Midbrain (tissue), 1 donor: ENCODE measurements around the gene NFIA.

Source experiments
- DNase-seq: peaks from one replicate; lab custom pipeline; 2025; lab: John Stamatoyannopoulos, UW

Gene NFIA

DNA sequence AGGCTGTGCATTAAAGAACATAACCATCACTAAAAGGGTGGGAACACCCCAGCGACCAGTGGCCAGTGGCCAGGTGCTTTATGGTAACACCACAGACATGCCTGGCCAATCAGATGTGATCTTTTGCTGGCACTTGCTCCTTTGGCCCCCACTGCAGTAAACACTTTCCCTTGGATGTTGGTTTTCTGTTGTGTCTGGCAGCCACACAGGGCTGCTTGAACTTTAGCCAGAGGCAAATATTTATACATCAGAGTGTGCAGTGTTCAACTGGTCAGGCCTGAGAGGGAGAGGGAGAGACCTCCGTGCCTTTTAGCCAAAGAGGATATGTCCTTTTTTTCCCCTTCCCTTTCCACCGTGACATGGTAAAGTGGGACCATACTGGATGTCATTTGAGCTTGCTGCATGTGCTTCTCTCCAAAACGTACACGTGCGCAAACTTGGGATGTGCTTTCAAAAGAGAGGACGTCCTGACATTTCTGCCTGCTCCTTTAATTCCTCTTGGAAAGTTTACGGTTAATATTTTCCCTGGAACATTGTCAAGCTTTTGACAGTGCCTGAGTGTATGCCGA is 101.2 kb downstream of the NFIA start:
- no peak for DNase-seq

DNA sequence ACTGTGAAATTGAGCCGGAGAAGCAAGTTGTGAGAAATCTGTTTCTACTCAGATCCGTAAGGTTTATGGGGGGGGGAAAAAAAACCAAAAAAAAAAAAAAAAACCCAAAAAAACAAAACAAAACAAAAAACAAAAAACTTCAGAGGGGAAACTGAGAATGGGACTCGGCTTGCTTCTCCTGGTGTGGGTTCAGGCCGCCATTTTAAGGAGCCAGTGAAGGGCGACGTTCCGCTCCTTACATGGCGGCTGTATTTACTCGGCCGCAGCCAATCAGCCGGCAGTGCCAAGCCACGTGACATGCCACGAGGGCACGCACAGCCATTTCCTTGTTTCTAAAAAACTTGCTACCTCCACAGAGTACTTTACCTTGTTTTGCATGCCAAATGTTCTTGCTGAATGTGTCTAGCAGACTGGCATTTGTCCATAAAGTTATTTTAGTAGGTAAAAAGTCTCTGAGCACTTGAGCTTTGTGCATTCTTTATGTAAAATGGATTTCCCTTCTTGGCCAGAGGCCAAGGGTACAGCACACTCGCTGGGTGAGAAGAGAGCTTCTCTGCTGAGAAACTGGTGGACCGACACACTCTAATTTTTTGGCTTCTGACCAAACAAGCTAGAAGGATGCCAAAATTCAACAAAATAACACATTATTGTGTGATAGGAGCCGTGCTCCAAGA is 101.8 kb downstream of the NFIA start:
- peak; percentile 95 for DNase-seq

GRCh38 chr1:61184714-61185106 is 102.3 kb downstream of the NFIA start:
- no peak for DNase-seq

GRCh38 chr1:61186753-61187152 is 104.4 kb downstream of the NFIA start:
- DNase-seq = no peak

DNA sequence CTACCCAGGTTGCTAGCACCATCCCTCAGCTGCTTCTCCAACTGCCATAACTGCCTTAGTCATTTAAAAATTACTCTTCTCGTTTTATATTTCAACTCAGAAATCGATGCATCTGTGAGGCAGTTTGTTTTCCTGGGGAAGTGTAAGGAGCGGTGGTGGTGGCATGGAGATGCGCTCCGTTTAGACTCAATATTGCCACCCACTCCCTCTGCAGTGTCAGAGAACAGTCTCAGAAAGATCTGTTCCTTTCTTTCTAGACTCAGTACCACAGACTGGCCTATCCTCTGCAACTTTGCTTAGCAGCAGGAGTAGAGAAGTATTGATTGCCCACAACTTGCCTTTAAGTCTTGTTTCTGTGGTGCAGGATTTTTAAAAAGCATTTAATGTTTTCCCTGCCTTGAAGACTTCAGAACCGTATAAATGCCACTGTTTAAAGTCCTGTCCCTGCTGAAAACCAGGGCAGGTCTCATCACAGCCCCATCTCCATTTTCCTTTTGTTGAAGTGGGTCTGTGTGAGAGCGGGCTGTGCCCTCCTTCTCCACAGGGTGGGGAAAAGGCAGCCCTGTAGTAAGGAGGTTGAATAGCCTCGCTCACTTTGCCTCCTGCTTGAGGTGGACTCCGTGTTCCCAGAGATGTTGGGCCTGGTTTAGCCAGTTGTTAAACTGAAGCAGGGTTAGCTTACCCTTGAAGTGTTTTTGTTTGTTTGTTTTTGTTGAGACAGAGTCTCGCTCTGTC is 105.2 kb downstream of the NFIA start:
- peak; percentile 64 for DNase-seq

DNA sequence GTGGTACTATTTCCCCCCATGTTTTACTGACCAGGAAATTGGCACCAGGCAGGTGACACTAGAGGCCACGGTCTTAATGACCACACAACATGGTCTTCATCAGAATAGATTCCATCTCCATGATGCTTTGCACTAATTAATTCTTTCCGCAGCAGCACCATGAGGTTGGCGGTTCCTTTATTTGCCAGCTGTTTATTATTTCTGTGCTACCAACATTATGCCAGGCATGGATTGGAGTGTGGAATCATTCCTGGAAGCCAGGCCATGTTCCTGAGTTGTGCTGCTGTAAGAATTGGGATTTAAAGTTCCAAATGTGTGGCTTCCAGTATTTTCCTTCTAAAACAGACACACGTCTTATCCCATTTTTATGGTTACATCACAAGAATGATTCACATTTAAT is 107.8 kb downstream of the NFIA start:
- no peak for DNase-seq

DNA sequence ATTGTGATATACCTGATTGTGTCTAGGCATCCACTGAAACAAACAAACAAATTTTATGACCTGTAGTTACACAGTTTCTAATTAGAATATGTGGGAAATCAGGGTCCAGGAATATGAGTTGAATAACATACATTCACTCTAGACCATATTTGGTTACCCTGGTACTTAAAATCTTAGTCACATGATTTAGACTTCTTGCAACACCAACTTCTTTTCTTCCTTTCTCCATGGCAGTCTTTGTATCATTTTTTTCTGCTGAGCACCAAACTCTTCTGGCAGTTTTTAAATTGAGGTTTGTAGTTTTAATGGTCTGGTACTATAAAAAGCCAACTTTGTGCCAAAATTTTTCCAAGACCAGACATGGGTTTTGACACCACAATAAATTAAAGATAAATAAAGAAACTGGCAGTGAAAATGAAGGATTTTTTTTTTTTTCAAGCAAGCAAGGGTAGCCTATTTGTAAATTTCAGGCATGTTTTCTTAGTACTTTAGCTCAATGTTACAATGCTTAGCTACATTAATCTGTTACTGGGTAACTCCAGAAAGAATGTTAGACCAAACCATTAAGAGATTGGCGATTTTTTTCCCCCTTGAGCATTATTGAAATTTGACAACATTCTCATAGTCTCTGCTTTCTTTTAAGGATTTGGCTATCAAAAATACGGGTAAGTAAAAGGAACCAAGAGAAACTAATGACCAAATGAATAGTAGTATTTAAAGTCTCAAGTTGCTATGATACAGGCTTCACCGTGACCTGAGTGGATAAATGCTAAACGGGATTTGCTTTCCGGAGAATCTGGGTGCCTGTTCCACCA is 108.5 kb downstream of the NFIA start:
- DNase-seq = peak; percentile 37

- DNase-seq = no peak
Measured at GRCh38 chr1:61191433-61191720, 109.0 kb downstream of the NFIA start.

DNA sequence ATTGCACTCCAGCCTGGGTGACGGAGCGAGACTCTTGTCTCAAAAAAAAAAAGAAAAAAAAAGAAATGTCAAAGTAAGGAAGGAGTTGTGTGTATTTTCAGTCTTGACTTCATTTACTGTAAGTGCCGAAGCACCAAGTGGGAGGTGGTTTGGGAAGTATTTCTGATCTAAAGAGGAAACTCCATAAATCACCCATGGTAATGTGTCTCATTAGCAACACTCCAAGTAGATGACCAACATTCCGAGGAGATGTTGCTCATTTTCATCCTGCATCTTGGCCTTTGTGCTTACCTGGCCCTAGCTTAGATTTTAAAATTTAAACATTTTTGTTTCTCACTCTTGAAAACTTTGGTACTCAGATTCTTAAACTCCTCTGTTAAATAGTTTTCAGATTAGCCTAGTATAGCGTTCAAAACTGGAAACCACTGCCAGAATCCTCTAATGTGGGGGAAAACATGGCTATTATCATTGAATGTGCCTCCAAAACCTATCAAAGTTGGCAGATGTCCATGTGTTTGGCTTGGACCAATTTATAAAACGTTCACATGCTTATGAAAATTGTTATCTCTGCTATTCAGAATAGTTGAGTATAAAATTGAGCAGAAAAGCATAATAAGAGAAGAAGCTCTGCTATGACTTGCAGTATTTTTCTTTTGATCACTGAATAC is 110.4 kb downstream of the NFIA start:
- DNase-seq = no peak

DNA sequence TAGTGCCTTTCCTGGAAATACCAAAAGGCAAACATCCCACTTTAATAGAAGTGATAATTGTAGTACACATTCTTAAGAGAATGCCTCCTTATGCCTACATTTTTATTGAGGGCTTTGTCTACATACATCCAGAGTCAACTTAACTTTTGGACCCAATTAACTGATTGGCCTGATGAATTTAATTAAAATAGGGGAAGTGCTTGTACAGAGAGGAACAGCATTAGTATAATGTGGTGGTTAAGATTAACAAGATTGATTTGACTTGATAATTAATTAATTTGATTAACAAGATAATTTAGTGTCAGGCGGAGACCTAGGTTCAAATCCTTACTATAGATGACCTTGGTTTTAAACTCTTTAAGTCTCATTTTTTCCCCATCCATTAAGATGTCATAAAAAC is 111.4 kb downstream of the NFIA start:
- DNase-seq = no peak

GRCh38 chr1:61198554-61198953 is 116.2 kb downstream of the NFIA start:
- DNase-seq = no peak

GRCh38 chr1:61201035-61201434 is 118.7 kb downstream of the NFIA start:
- DNase-seq = no peak

DNA sequence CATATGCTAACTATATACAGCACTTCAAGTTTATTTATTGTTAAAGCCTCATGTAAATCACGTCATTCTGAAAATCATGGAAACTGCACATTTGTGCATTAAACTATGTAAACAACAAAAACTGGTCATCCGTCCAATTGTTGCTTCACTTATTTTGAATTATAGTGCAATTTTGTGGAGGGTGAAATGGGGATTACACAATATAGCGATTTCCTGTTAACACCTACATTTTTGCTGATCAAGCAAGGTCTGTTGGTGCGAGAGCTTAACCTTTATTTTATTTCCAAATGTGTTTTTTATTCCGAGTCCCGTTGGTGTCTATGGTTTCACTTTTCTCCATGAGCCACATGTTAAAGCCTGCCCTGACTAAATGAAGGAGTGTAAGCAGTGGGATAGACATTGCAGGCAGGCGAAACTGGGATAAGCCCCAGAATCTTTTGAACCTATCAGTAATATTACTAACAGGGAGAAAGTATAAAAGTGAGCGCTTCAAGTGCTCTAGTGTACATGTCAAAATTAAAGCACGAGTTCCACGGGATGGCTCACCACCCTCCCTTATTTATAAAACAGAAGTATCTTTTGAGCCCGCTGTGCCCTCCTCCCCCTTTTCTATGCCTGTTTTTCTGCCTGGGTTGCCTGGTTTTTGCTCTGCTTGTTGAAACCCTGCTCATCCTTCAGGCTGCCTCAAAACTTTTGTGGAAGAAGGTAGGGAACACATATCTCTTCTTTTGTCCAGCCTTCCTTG is 120.7 kb downstream of the NFIA start:
- DNase-seq = no peak

GRCh38 chr1:61204528-61204927 is 122.2 kb downstream of the NFIA start:
- no peak for DNase-seq

DNA sequence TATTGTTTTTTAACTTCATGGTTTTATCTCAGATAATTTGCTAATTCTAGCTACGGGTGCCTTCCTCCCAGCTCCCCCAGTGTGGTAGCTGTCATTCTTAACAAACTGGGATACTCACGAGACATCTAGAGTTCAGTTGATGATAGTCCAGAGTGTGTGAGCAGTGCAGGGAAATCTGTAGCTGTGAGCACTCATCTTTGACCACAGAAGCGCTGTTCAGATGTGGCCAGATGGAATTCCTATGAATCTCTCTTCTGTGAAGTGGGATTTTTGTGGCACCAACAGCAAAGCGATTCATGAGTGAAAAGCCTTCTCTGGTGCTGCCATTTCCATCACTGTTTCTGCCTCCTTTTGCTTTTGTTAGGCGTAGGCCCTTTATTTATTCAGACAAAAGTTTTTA is 125.1 kb downstream of the NFIA start:
- DNase-seq = peak; percentile 27

GRCh38 chr1:61208172-61208571 is 125.8 kb downstream of the NFIA start:
- no peak for DNase-seq

DNA sequence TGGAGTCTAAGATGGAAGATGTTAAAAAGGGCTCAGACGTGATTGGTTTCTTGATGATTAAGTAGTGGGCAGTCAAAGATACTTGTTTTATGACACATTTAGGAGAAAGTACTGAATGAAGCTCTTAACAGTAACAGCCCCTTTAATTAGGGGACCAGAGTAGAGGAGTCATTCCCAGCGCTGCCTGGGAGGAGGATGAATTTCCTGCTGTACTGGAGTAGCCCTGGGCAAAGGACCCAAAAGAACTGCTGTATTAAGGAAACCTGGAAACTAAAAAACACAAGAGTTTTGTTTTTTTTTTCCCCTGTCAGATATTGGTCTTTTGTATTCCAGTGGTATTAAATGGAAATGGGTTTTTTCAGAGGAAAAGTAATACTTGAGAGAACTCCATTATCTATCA is 126.5 kb downstream of the NFIA start:
- no peak for DNase-seq

DNA sequence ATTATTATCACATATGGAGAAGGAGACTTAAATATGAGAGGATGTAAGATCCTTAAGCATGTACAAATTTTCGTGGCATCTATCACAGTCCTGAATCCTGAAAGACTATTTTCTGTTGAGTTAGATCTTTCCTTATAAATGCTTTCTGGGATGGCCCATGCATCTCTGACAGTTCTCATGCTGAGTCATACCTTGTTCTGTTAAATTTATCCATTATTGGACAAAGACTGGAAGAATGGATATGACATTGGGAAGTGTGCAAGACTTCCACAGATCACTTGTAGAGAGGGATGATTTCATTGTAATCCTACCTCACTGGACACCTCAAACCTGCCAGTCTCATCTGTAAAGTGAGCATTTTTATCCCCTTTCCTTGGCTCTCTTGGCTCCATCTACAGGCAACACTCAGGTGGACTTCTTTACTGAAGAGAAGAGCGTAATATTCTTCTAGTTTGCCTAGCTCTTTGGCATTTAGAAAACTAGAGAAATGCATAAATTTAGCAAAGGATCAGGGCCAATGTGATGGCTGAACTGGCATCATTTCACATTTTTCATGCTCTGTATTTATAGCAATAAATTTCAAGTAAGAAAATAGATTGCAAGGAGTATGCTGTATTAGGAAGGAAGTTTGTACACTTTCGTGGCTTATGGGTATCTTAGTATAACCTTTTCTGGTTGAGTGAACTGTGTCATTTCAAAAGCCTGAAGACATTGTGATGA is 128.2 kb downstream of the NFIA start:
- no peak for DNase-seq

DNA sequence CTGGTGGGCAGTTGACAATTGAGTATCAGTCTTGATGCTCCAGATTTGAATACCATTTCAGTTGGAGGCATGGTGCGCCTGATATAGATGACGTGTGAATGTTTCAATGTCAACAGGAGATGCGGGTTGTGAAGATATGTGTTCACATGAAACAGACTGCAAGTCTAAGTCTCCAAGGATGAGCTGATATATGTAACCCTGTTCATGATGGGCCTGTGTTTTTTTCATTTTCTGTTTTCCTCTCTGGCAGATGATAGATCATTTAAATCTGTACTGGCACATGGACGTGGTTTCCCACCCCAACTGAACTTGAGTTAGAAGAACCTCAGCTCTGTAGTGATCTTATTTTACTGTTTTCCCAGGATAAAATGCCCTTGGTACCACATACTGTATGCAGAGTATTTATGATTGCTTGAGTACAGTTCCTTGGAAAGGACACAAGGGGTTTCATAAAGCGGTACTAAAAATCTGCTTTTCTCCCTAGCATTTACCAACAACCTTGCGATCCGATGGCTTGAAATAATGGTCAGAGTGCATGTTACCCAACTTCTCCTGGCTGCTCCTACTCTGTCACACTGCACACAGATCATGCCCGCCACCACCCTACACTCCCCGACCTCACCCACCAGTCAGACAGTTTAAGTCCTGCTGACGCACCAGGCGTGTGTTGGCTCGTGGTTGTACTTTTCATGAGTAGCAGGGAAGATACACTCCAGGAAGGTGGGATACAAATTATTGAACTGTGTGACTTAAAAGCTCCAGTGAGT is 131.1 kb downstream of the NFIA start:
- DNase-seq = no peak

- DNase-seq = no peak
Measured at GRCh38 chr1:61215119-61215518, 132.8 kb downstream of the NFIA start.
